Ishikawa (cell line): ENCODE data around the gene ABHD17C.

Experiments used
- CEBPB ChIP-seq: IDR thresholded peaks from 2 replicates; pipeline ENCODE4 v1.6.1; 2012
- CREB1 ChIP-seq: IDR thresholded peaks from 2 replicates; pipeline ENCODE4 v1.6.1; 2012; ENCODE audit warnings: low read depth
- EGR1 ChIP-seq: IDR thresholded peaks from 2 replicates; pipeline ENCODE4 v1.6.1; 2012
- EP300 ChIP-seq: IDR thresholded peaks from 2 replicates; pipeline ENCODE4 v1.6.1; 2012; ENCODE audit warnings: borderline replicate concordance
- FOXM1 ChIP-seq: IDR thresholded peaks from 2 replicates; pipeline ENCODE4 v1.6.1; 2012; ENCODE audit warnings: low read depth, borderline replicate concordance
- MAX ChIP-seq: IDR thresholded peaks from 2 replicates; pipeline ENCODE4 v1.6.1; 2012
- NFIC ChIP-seq: IDR thresholded peaks from 2 replicates; pipeline ENCODE4 v1.6.1; 2012
- RAD21 ChIP-seq: IDR thresholded peaks from 2 replicates; pipeline ENCODE4 v1.6.1; 2012; ENCODE audit warnings: low read depth
- REST ChIP-seq: IDR thresholded peaks from 2 replicates; pipeline ENCODE4 v1.6.1; 2012; ENCODE audit warnings: low read depth, mild to moderate bottlenecking
- TAF1 ChIP-seq: IDR thresholded peaks from 2 replicates; pipeline ENCODE4 v1.6.1; 2012; ENCODE audit warnings: low read depth, mild to moderate bottlenecking
- TCF12 ChIP-seq: IDR thresholded peaks from 2 replicates; pipeline ENCODE4 v1.6.1; 2012; ENCODE audit warnings: low read depth
- TEAD4 ChIP-seq: IDR thresholded peaks from 2 replicates; pipeline ENCODE4 v1.6.1; 2012
- USF1 ChIP-seq: IDR thresholded peaks from 2 replicates; pipeline ENCODE4 v1.6.1; 2012
- YY1 ChIP-seq: IDR thresholded peaks from 2 replicates; pipeline ENCODE4 v1.6.1; 2012; ENCODE audit warnings: low read depth
- ZBTB7A ChIP-seq: IDR thresholded peaks from 2 replicates; pipeline ENCODE4 v1.6.1; 2012; ENCODE audit warnings: low read depth

Gene ABHD17C

GRCh38 chr15:80677041-80677440 is 18.1 kb upstream of the ABHD17C start:
- TF ChIP-seq EP300 (no peak), FOXM1 (no peak), CEBPB (no peak), EGR1 (no peak), USF1 (no peak), TEAD4 (no peak), ZBTB7A (no peak), TAF1 (no peak), YY1 (no peak)

- TF ChIP-seq EGR1: no peak
- TF ChIP-seq YY1: no peak
- no peak for TF ChIP-seq NFIC
- no peak for TF ChIP-seq CEBPB
- TF ChIP-seq FOXM1: no peak
- no peak for TF ChIP-seq TCF12
- no peak for TF ChIP-seq MAX
- no peak for TF ChIP-seq TEAD4
- TF ChIP-seq EP300: no peak
- TF ChIP-seq ZBTB7A: no peak
- no peak for TF ChIP-seq RAD21
- TF ChIP-seq REST: no peak
- no peak for TF ChIP-seq CREB1
- no peak for TF ChIP-seq TAF1
Measured at GRCh38 chr15:80679167-80679803, 15.8 kb upstream of the ABHD17C start.

- no peak for TF ChIP-seq NFIC
- TF ChIP-seq REST: no peak
- no peak for TF ChIP-seq USF1
- no peak for TF ChIP-seq MAX
- TF ChIP-seq EP300: no peak
Measured at GRCh38 chr15:80679804-80680175, 15.3 kb upstream of the ABHD17C start.

- TF ChIP-seq TAF1 (no peak), USF1 (no peak), EGR1 (no peak), REST (no peak)
Measured at GRCh38 chr15:80682201-80682600, 12.9 kb upstream of the ABHD17C start.

GRCh38 chr15:80684697-80685096 is 10.4 kb upstream of the ABHD17C start:
- TF ChIP-seq EP300: no peak
- TF ChIP-seq EGR1: no peak
- no peak for TF ChIP-seq TCF12
- TF ChIP-seq YY1: no peak
- no peak for TF ChIP-seq USF1
- no peak for TF ChIP-seq MAX
